AG10803 (cell line): Measurements from ENCODE around the gene SPEM3.
A peak's percentile ranks its signal among the peaks of the same experiment; 100 is the strongest.

ENCODE experiments used
- DNase-seq: peaks from one replicate; pipeline ENCODE4 v3.0.0; 2010; ENCODE audit warnings: low read depth
- H3K4me3 ChIP-seq: 2 replicates; pipeline ENCODE4 v1.5.1; 2011; ENCODE audit warnings: mild to moderate bottlenecking, low read length, control low read depth
- TF ChIP-seq, protein P1 (sequence below): conservative IDR thresholded peaks from 2 replicates; pipeline ENCODE4 v1.5.1; 2011; ENCODE audit warnings: mild to moderate bottlenecking, low read length, control low read depth, inconsistent platforms

Gene SPEM3

DNA sequence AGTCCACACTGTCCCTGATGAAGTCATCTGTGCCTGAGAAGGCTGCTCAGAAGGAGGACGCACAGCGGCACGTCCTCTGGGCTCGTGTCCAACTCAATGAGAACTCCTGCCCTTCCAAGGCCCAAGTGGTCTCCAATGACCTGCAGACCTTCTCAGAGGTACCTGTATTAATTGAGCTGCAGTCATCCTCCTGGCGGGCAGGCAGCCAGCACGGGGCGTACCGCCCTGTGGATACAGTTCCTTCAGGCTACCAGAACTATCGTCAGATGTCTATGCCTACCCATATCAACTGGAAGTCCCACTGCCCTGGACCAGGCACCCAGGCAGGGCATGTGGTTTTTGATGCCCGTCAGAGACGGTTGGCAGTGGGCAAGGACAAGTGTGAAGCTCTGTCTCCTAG, 3.6 kb downstream of the SPEM3 start:
- DNase-seq, result no peak
- TF ChIP-seq, protein P1, sequence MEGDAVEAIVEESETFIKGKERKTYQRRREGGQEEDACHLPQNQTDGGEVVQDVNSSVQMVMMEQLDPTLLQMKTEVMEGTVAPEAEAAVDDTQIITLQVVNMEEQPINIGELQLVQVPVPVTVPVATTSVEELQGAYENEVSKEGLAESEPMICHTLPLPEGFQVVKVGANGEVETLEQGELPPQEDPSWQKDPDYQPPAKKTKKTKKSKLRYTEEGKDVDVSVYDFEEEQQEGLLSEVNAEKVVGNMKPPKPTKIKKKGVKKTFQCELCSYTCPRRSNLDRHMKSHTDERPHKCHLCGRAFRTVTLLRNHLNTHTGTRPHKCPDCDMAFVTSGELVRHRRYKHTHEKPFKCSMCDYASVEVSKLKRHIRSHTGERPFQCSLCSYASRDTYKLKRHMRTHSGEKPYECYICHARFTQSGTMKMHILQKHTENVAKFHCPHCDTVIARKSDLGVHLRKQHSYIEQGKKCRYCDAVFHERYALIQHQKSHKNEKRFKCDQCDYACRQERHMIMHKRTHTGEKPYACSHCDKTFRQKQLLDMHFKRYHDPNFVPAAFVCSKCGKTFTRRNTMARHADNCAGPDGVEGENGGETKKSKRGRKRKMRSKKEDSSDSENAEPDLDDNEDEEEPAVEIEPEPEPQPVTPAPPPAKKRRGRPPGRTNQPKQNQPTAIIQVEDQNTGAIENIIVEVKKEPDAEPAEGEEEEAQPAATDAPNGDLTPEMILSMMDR, result no peak
- H3K4me3 ChIP-seq, result no peak overlapping the region

DNA sequence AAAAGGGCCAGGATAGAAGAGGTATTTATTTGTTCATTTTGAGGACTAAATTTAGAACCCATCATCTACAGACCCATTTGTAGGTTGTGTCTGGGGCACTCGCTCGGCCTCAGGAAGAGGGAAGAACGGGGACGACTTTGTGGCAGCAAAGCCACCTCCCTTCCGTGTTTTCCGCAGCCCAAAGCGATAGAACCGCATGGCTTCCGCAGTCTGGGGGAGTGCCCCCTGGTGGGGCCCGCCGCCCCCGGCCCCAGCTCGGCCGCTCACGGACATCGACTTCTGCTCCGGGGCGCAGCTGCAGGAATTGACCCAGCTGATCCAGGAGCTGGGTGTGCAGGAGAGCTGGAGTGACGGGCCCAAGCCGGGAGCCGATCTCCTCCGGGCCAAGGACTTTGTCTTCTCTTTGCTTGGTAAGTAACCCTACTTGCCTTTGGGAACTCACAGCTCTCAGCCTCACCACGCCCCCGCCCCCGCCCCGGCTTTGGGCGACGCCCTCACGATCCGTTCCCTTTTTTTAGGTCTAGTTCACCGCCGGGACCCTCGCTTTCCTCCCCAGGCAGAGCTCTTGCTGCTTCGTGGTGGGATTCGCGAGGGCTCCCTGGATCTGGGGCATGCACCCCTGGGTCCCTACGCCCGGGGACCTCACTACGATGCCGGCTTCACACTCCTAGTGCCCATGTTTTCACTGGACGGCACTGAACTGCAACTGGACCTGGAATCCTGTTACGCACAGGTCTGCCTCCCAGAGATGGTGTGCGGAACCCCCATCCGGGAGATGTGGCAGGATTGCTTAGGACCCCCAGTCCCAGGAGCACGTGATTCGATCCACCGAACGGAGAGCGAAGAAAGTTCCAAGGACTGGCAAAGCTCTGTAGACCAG, 7.3 kb downstream of the SPEM3 start:
- DNase-seq, result no peak
- TF ChIP-seq, protein P1, result no peak; the same call in 1 of the 2 replicates
- H3K4me3 ChIP-seq, result peak overlapping the region; percentile 45

DNA sequence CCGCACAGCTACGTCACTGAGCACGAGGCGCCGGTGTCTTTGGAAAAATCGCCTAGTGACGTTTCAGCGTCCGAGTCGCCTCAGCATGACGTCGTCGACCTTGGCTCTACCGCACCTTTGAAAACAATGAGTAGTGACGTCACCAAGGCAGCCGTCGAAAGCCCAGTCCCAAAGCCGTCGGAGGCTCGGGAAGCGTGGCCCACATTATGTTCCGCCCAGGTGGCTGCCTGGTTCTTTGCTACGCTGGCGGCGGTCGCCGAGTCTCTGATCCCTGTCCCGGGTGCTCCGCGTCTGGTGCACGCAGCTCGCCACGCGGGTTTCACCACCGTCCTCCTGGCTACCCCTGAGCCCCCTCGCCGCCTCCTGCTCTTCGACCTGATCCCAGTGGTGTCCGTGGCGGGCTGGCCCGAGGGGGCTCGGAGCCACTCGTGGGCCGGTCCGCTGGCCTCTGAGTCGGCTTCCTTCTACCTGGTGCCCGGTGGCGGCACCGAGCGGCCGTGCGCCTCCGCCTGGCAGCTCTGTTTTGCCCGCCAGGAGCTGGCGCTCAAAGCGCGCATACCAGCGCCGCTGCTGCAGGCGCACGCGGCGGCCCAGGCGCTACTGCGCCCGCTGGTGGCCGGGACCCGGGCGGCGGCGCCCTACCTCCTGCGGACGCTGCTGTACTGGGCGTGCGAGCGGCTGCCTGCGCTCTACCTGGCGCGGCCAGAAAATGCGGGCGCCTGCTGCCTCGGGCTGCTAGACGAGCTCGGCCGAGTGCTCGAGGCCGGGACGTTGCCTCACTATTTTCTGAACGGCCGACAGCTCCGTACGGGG, 8.1 kb downstream of the SPEM3 start:
- DNase-seq, result peak; percentile 67
- TF ChIP-seq, protein P1, result peak; percentile 39
- H3K4me3 ChIP-seq, result peak overlapping the region; percentile 44

DNA sequence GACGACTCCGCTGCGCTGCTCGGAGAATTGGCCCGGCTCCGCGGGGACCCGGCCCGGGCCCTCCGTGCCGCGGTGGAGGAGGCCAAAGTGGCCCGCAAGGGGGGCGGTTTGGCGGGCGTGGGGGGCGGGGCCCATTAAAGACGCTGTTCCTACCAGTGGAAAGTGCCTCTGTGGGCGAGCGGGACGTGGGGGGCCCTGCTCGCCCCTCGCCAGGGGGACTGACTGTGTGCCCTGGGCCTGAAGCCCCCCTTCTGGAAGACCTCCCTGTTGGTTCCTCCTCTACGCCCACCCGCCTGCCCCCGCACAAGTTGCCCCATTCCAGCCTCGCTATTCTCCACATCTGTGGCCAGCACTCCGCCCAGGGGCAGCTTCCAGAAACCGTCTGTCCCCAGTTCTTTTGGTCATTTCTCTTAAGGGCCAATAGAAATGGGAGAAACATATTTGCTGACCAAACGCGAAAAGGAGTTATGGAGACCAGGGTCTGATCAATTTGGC, 8.8 kb downstream of the SPEM3 start:
- no peak for DNase-seq
- TF ChIP-seq, protein P1, result no peak
- H3K4me3 ChIP-seq, result peak overlapping the region; percentile 44

DNA sequence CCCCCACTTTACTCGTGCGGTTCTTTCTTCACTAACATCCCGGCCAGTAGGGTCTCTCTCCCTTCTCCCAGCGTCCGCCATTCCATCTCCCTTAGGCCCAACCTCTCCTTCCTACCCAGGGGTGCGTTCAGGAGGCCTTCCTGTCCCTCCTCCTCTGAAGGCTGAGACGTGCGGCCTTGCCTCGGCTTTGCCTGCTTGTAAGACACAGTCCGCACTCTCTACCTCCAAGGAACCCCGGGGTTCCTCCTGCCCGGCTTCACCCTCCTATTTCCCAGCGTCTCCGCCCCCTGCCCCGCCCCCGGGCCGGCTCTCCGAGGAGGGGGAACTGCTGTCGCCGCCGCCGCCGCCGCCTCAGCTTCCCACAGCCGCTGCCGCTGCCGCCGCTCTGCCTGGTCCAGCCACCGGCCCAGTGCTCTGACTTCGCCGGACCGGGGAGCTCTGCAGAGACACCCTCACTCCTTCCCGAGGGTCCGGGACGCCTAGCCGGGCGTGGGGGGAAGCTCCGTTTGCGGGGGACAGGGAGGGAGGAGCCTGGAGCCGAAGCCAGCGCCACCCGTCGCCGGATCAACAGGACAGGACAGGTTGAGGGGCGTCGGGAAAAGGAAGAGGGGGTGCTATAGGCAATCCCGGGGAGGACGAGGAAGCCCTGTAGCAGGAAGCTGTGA, 9.4 kb downstream of the SPEM3 start:
- TF ChIP-seq, protein P1, result no peak

DNA sequence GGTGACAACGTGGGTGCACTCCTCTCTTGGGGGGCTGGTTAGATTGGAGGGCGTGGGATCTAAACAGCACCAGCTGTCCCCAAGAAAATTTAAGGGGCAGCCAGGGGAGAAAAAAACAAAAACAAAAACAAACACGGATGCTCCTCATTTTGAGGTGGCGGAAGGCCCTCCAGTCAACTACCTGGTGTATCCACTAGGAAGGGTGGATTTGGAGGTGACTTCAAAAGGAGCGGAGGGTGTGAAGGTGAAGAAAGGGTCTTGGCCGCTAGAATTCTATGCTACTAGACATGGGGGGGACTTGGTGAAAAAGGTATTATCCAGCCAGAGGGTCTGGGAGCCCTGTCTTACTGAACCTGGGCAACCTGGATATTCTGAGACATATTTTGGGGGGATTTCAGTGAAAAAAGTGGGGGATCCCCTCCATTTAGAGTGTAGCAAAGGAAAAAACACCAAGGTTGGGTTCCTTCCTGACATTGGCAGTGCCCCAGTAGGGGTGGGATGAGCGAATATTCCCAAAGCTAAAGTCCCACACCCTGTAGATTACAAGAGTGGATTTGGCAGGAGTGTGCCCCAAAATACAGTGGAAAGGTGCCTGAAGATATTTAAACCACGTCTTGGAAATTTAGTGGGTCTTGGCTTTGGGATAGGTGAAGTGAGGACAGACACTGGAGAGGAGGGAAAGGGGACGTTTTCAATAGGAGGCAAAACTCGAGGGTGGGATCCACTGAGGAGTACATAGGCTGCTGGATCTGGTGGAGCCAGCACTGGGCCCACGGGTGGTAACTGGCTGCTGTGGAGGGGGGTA, 10.2 kb downstream of the SPEM3 start:
- TF ChIP-seq, protein P1, result no peak
- DNase-seq, result no peak
- H3K4me3 ChIP-seq, result no peak overlapping the region; the same call in 1 of the 2 replicates

More for the DNA sequence above, 9.4 kb downstream of the SPEM3 start:
- peak overlapping the region; percentile 31 for H3K4me3 ChIP-seq
- no peak for DNase-seq
